ENCODE results near the gene USP10.

Gene USP10

GRCh38 chr16:84738255-84739038, 38.6 kb downstream of the USP10 start:
- TF ChIP-seq SIN3A (IDR thresholded peaks at IDR 0.05; ENCODE audit: borderline replicate concordance, insufficient read depth, low read length) (no peak), POLR2AphosphoS5 (IDR thresholded peaks at IDR 0.05; ENCODE audit: low read depth, low read length) (no peak), FOXP2 (optimal IDR thresholded peaks at IDR 0.05; ENCODE audit: borderline replicate concordance, extremely low read depth, extremely low read length, insufficient read depth) (no peak), TAF1 (IDR thresholded peaks at IDR 0.05; ENCODE audit: borderline replicate concordance, insufficient read depth, low read length) (no peak), REST (IDR thresholded peaks at IDR 0.05; ENCODE audit: insufficient read depth in 1 of 2, low read depth in 2 of 2, low read length in 2 of 2) (no peak)

- no peak for TF ChIP-seq FOXP2 (optimal IDR thresholded peaks at IDR 0.05; ENCODE audit: borderline replicate concordance, extremely low read depth, extremely low read length, insufficient read depth)
- TF ChIP-seq TAF1 (IDR thresholded peaks at IDR 0.05; ENCODE audit: borderline replicate concordance, insufficient read depth, low read length), result no peak
- no peak for TF ChIP-seq SIN3A (IDR thresholded peaks at IDR 0.05; ENCODE audit: borderline replicate concordance, insufficient read depth, low read length)
- no peak for TF ChIP-seq POLR2AphosphoS5 (IDR thresholded peaks at IDR 0.05; ENCODE audit: low read depth, low read length)
- TF ChIP-seq REST (IDR thresholded peaks at IDR 0.05; ENCODE audit: insufficient read depth in 1 of 2, low read depth in 2 of 2, low read length in 2 of 2), result no peak
These were observed 39.7 kb downstream of the USP10 start for GRCh38 chr16:84739349-84740124.

- no peak for TF ChIP-seq FOXP2 (optimal IDR thresholded peaks at IDR 0.05; ENCODE audit: borderline replicate concordance, extremely low read depth, extremely low read length, insufficient read depth)
- no peak for TF ChIP-seq REST (IDR thresholded peaks at IDR 0.05; ENCODE audit: insufficient read depth in 1 of 2, low read depth in 2 of 2, low read length in 2 of 2)
- TF ChIP-seq POLR2AphosphoS5 (IDR thresholded peaks at IDR 0.05; ENCODE audit: low read depth, low read length), result no peak
- TF ChIP-seq TAF1 (IDR thresholded peaks at IDR 0.05; ENCODE audit: borderline replicate concordance, insufficient read depth, low read length), result no peak
- no peak for TF ChIP-seq SIN3A (IDR thresholded peaks at IDR 0.05; ENCODE audit: borderline replicate concordance, insufficient read depth, low read length)
These were observed 40.9 kb downstream of the USP10 start for GRCh38 chr16:84740596-84741116.

- TF ChIP-seq SIN3A (IDR thresholded peaks at IDR 0.05; ENCODE audit: borderline replicate concordance, insufficient read depth, low read length), result peak; percentile 93; the same call in 1 of the 2 replicates
- no peak for TF ChIP-seq REST (IDR thresholded peaks at IDR 0.05; ENCODE audit: insufficient read depth in 1 of 2, low read depth in 2 of 2, low read length in 2 of 2)
- TF ChIP-seq POLR2AphosphoS5 (IDR thresholded peaks at IDR 0.05; ENCODE audit: low read depth, low read length), result no peak
- no peak for TF ChIP-seq TAF1 (IDR thresholded peaks at IDR 0.05; ENCODE audit: borderline replicate concordance, insufficient read depth, low read length)
These were observed 41.6 kb downstream of the USP10 start for GRCh38 chr16:84741340-84741830.

Data from PFSK-1 (cell line).